G401 (cell line): Measurements from ENCODE around the gene NAV2. TPM values are rescaled to one million over a fixed set of nuclear protein-coding genes. Genes with fewer than 3 reads are reported as not detected.

Experiments
- DNase-seq: peaks from one replicate; pipeline ENCODE4 v3.0.0-alpha.2; 2015; ENCODE audit warnings: low spot score
- in situ Hi-C: cut with HindIII; loops from 2 replicates; pipeline ENCODE4 v1.10.0; 2016; ENCODE audit warnings: low sequenced_read_pairs, mixed read lengths
- total RNA-seq: library from RNA; depleted of rRNA; stranded (reverse); fragments of >200 nt; shearing (Covaris generic); gene quantifications from 2 replicates; pipeline ENCODE4 v1.2.3, GENCODE V29; 2014

NAV2 gene
- total RNA-seq, 1 experiment from 2014 or later: 4.2 TPM

GRCh38 chr11:20138707-20139106 is 426.1 kb downstream of the NAV2 start:
- no peak for DNase-seq
- in situ Hi-C loops: no loop called here

- in situ Hi-C loops: no loop called here
- DNase-seq: no peak
Observed at GRCh38 chr11:20154381-20154780, 441.7 kb downstream of the NAV2 start.

DNA sequence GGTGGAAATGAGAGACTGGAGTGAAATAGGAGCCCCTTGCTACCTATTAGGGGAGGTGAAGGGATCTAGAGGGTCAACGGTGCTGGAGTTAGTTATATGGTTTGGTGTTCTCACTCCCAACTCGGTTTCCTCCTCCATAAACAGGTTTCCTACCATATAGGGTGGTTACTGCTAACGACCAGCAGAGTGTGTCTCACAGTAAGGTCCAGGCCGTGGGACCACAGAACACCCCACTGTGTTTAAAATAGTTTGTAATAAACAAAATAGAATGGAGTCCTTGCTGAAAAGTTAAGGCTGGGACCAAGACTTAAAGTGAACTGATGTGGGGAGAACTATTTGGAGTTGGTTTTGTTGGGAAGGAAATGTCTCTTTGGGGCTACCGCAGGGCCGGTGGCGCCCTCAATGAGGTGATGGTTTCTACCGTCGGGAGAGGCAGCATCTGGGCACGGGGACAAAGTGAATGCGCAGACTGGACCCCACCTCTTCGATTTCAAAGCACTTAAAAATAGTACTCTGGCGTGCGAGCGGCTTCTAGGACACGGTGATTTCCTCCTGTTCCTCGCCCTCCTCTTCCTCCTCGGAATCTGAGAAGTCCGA is 443.1 kb downstream of the NAV2 start:
- in situ Hi-C loops: no loop called here
- DNase-seq: no peak

GRCh38 chr11:20156280-20156875 is 443.7 kb downstream of the NAV2 start:
- DNase-seq: no peak
- in situ Hi-C loops: no loop called here

GRCh38 chr11:20156876-20157613 is 444.4 kb downstream of the NAV2 start:
- in situ Hi-C loops: no loop called here
- no peak for DNase-seq

DNA sequence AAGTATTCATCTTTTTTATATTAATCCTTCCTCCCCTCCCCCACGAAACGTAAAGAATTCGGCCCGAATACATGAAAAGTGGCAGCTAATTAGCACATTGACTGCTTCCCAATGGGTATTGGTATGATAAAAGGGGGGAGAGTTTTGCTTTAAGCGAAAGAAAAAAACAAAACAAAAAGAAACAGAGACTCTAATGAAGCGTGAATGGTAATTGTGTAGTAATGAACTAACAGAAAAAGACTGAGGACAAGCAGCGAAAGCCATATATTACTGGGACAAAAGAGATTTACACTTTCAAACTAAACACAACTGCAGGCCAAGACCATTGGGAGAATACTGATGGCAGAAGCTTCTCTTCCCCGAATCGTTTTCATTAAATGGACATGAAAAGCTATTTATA is 445.1 kb downstream of the NAV2 start:
- in situ Hi-C loops: no loop called here
- DNase-seq: no peak

DNA sequence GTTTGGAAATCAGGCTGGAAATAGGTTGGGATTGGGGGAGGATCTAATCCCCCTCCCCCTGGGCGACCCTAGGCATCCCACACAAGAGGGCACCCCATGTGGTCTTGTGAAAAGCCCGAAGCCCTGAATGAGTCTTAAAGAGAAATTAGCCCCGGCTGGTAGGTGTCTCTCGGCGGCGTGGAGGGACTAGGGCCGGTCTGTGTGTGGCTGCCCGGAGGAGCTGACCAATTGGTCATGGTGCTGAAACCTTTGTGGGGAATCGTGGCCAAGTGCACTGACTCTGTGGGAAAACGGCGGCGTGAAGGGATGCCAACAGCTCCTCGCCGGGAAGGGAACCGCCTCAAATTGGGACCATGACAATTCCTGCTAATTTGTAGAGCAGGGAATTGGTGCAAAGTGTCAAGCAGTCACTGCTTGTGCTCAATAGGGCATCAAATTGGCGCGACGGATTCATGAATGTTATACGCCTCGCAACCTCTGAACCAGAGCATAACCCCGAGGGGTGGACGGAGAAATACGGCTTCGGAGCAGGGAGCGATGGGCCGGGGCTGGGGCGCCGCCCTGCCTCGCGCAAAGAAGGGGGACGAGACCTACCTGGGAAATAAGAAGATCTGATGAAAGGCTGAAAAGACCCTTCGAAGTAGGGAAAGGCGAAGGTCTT is 446.1 kb downstream of the NAV2 start:
- DNase-seq: peak; percentile 13
- in situ Hi-C loops: no loop called here

- in situ Hi-C loops: no loop called here
- DNase-seq: no peak
Observed at GRCh38 chr11:20159466-20160381, 447.1 kb downstream of the NAV2 start.

GRCh38 chr11:20160425-20161229 is 448.0 kb downstream of the NAV2 start, which contains the start of gene DBX1:
Gene DBX1, minus strand, starts transcription at chr11:20160475. Its CDS starts 151 bp downstream, at chr11:20160324.
- in situ Hi-C loops: no loop called here

GRCh38 chr11:20161230-20161918 is 448.7 kb downstream of the NAV2 start:
- no peak for DNase-seq
- in situ Hi-C loops: no loop called here

More at GRCh38 chr11:20160425-20161229, 448.0 kb downstream of the NAV2 start, which contains the start of gene DBX1:
- DNase-seq: no peak

- in situ Hi-C loops: no loop called here
- DNase-seq: no peak
Observed at GRCh38 chr11:20161923-20162744, 449.5 kb downstream of the NAV2 start.

DNA sequence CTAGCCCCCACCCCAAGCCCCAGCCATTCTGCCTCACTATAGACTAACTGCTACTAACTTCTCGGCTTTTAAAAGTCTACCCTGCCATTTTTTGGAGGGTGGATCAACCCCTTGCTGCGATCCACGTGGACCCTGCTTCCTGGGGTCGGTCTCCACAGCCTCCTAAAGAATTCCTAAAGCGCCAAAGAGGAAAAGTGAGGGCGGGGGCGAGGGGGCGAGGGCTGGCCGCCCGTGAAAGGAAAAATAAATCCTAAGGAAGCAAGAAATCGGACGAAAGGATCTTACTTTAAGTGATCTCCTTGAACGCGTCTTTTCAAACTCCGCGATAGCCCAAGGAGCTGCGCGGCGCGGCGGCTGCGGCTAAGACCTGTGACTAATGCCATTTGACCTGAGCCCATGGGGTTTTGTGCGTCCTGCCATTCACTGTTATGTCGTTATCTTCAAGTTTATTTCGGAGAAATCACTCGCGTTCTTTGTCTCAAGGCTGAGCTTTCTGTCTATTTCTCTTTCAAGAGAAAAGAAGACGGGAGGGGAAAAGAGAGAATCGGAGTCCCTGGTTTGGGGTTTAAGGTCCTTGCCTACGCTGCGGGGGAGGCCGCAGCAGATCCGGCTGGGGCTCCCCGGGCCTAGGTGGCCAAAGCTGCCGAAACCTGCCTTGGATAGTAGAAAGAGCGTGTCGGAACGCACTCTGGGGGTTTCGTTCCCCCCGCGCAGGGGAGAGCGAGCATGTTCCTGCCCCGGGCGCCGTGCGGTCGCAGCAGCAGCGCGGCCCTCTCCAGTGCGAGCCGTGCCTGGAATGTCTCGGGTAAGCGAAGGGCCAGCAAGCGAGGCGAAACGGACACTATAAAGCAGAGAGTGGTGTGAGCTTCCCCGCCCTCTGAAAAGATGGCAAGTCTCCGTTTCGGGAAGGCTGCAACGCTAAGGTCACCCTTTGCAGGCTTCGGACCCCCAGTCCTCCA is 450.5 kb downstream of the NAV2 start:
- in situ Hi-C loops: no loop called here

DNA sequence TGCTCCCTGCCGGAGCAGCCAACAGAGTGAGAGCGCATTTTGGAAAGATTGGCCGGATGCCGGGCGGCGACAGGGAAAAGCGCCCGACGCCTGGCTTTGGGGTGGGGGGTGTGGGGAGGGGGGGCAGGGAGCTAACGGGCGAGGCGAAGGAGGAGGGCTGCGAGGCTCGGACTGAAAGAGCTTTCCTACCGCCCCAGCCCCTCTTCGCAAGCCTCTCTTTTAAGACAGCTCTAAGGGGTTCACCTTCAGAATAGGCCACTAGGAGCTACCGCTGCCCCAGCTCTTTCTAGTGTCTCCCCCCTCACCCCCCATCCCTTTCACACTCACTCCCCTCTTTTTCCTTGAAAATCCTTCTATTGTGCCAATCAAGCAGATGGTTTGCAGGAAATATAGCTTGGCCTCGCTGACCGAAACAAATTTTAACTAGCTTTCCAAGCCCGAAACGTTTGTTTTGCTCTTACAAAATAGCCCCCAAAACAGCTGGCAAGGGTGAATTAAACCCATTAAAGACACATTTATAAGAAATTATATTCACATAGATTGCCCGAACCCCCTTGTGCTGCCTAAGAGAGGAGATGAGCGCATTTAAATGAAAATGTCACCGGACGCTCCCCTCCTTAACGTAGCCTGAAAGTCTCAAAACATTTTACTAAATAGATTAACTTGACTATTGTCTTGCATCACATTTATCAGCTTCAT is 451.3 kb downstream of the NAV2 start:
- in situ Hi-C loops: no loop called here

More for the DNA sequence above, 450.5 kb downstream of the NAV2 start:
- peak; percentile 29 for DNase-seq

More for the DNA sequence above, 451.3 kb downstream of the NAV2 start:
- no peak for DNase-seq
